Heart left ventricle (tissue), 13 donors: ENCODE data around the gene SPDYE4.

Source experiments
- POLR2A ChIP-seq, 2 donors: fragments of 450-650 bp; IDR thresholded peaks; one replicate each; pipeline ENCODE4 v1.6.1; 2017; ENCODE audit warnings: antibody characterized with exemption in 2 of 2, mild to moderate bottlenecking in 2 of 2, moderate library complexity in 2 of 2
- TF ChIP-seq, protein P1 (sequence below), 12 donors: fragments of 200-600 bp; sonication (generic) in 4 of 12; IDR thresholded peaks; one replicate each; pipeline versions ENCODE4 v1.5.0 to v1.8.0; 2018 to 2022; ENCODE audit warnings: antibody characterized with exemption in 12 of 12, mild to moderate bottlenecking in 5 of 12
- donor health status: ischemic (EF 13 %, LVEDD 7.1; RV severe dilation, severe dysfunction).
- donor health status: DM: no; HTN: yes; CAD: no.
- donor health status: DM: no; HTN: no; CAD: no.
- donor health status: ischemic (EF 25% LVEDD 6.9; RV normal size, moderate dysfunction).
- donor health status: ischemic (EF 25% LVEDD 5.7; RV mildly dilated, moderate dysfunction).
- donor health status: ischemic (EF 35%, LVEDD 5.7; RV mildly dilated, moderate dysfunction).
- donor health status: nonischemic (EF 11% LVEDD 7.7; RV severe dilation, severe dysfunction).
- donor health status: DM: yes; HTN: yes; CAD: no.
- donor health status: PGD.
- donor health status: ischemic (EF 29% LVEDD 5.4; RV normal size, mild dysfunction).
- donor health status: nonischemic (EF 23%, LVEDD 6.1; RV moderate dilation, normal function).

DNA sequence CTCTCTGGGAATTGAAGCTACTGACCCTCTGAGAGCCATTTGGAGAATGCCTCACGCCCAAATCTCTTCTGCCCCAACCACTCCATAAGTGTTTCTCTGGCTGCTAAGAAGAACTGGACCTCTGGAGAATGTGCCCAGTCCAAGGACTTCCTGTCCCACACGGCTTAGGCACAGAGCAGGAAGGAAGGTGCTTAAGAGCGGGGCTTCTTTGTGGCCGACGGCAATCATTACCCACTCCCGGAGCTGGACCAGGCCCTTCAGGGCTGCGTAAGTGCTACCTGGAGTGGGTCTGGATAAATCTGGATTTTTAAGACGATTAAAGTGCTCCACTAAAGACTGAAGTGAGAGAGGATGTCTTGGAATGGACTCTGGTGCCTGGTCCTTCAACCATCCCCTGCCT lies 15.5 kb downstream of the SPDYE4 start:
- no peak for TF ChIP-seq POLR2A (IDR thresholded peaks at IDR 0.05)
- TF ChIP-seq, protein P1, sequence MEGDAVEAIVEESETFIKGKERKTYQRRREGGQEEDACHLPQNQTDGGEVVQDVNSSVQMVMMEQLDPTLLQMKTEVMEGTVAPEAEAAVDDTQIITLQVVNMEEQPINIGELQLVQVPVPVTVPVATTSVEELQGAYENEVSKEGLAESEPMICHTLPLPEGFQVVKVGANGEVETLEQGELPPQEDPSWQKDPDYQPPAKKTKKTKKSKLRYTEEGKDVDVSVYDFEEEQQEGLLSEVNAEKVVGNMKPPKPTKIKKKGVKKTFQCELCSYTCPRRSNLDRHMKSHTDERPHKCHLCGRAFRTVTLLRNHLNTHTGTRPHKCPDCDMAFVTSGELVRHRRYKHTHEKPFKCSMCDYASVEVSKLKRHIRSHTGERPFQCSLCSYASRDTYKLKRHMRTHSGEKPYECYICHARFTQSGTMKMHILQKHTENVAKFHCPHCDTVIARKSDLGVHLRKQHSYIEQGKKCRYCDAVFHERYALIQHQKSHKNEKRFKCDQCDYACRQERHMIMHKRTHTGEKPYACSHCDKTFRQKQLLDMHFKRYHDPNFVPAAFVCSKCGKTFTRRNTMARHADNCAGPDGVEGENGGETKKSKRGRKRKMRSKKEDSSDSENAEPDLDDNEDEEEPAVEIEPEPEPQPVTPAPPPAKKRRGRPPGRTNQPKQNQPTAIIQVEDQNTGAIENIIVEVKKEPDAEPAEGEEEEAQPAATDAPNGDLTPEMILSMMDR (IDR thresholded peaks at IDR 0.05), result no peak
